ENCODE data around the gene RASAL2. TPM values are rescaled to one million over a fixed set of nuclear protein-coding genes. Genes with fewer than 3 reads are reported as not detected.

The RASAL2 gene
- total RNA-seq, 1 experiment from 2014 or later, result 28.7 TPM

- DNase-seq (ENCODE audit: low read depth), result no peak
Observed at GRCh38 chr1:178503849-178504248, 409.9 kb downstream of the RASAL2 start.

- no peak for DNase-seq (ENCODE audit: low read depth)
Observed at GRCh38 chr1:178504286-178504685, 410.4 kb downstream of the RASAL2 start.

GRCh38 chr1:178506177-178506576 lies 412.3 kb downstream of the RASAL2 start:
- DNase-seq (ENCODE audit: low read depth), result no peak

- DNase-seq (ENCODE audit: low read depth), result no peak
Observed at GRCh38 chr1:178506669-178507068, 412.8 kb downstream of the RASAL2 start.

- no peak for DNase-seq (ENCODE audit: low read depth)
Observed at GRCh38 chr1:178509414-178510007, 415.6 kb downstream of the RASAL2 start.

- DNase-seq (ENCODE audit: low read depth), result no peak
Observed at GRCh38 chr1:178510155-178510554, 416.3 kb downstream of the RASAL2 start.

GRCh38 chr1:178512566-178513277 lies 418.8 kb downstream of the RASAL2 start, which contains the start of gene TEX35:
Gene TEX35 (plus strand): TSS chr1:178513109. CDS start chr1:178513189, 80 bp downstream.
- no peak for DNase-seq (ENCODE audit: low read depth)

GRCh38 chr1:178513278-178513983 lies 419.5 kb downstream of the RASAL2 start:
- no peak for DNase-seq (ENCODE audit: low read depth)

GRCh38 chr1:178516110-178516509 lies 422.2 kb downstream of the RASAL2 start:
- no peak for DNase-seq (ENCODE audit: low read depth)

GRCh38 chr1:178518894-178519293 lies 425.0 kb downstream of the RASAL2 start:
- DNase-seq (ENCODE audit: low read depth), result no peak

GRCh38 chr1:178520803-178521202 lies 426.9 kb downstream of the RASAL2 start:
- no peak for DNase-seq (ENCODE audit: low read depth)

- DNase-seq (ENCODE audit: low read depth), result no peak
Observed at GRCh38 chr1:178521241-178521640, 427.3 kb downstream of the RASAL2 start.

GRCh38 chr1:178527117-178527516 lies 433.2 kb downstream of the RASAL2 start:
- DNase-seq (ENCODE audit: low read depth), result no peak

- no peak for DNase-seq (ENCODE audit: low read depth)
Observed at GRCh38 chr1:178528228-178528952, 434.5 kb downstream of the RASAL2 start.

- DNase-seq (ENCODE audit: low read depth), result no peak
Observed at GRCh38 chr1:178528953-178529335, 435.0 kb downstream of the RASAL2 start.

- DNase-seq (ENCODE audit: low read depth), result no peak
Observed at GRCh38 chr1:178529364-178530036, 435.6 kb downstream of the RASAL2 start.

- peak; percentile 89 for DNase-seq (ENCODE audit: low read depth)
Observed at GRCh38 chr1:178530037-178530402, 436.1 kb downstream of the RASAL2 start.

- no peak for DNase-seq (ENCODE audit: low read depth)
Observed at GRCh38 chr1:178530502-178530901, 436.6 kb downstream of the RASAL2 start.

- DNase-seq (ENCODE audit: low read depth), result no peak
Observed at GRCh38 chr1:178531887-178532286, 438.0 kb downstream of the RASAL2 start.

GRCh38 chr1:178532392-178532791 lies 438.5 kb downstream of the RASAL2 start:
- DNase-seq (ENCODE audit: low read depth), result peak; percentile 76

All from HT1080 (cell line).